Endodermal cell (in vitro differentiated cells): Measurements from ENCODE around the gene ACP2. TPM values are rescaled to one million over a fixed set of nuclear protein-coding genes. Genes with fewer than 3 reads are reported as not detected.

Experiments used
- DNase-seq: peaks from one replicate; pipeline ENCODE4 v3.0.0-alpha.2; 2017
- H3K27ac ChIP-seq: 2 replicates; pipeline ENCODE4 v1.5.1; 2013; ENCODE audit warnings: mild to moderate bottlenecking, low read depth, low read length, moderate library complexity
- H3K27me3 ChIP-seq: 2 replicates; pipeline ENCODE4 v1.6.1; 2013; ENCODE audit warnings: mild to moderate bottlenecking, low read length, moderate library complexity; ENCODE audit not compliant: insufficient read depth, control insufficient read depth, poor library complexity, severe bottlenecking
- H3K36me3 ChIP-seq: 2 replicates; pipeline ENCODE4 v1.7.0; 2013; ENCODE audit warnings: mild to moderate bottlenecking, low read length, moderate library complexity; ENCODE audit not compliant: control insufficient read depth, insufficient read depth
- H3K4me1 ChIP-seq: one replicate; pipeline ENCODE4 v1.7.0; 2013; ENCODE audit warnings: low read length; ENCODE audit not compliant: control insufficient read depth, insufficient read depth
- H3K4me3 ChIP-seq: 2 replicates; pipeline ENCODE4 v1.5.1; 2013; ENCODE audit warnings: mild to moderate bottlenecking, low read length, moderate library complexity
- H3K9ac ChIP-seq: 2 replicates; pipeline ENCODE4 v1.6.1; 2013; ENCODE audit warnings: mild to moderate bottlenecking, low read length, moderate library complexity; ENCODE audit not compliant: poor library complexity, severe bottlenecking; ENCODE audit errors: extremely low read depth
- H3K9me3 ChIP-seq: 2 replicates; pipeline ENCODE4 v1.6.1; 2013; ENCODE audit warnings: mild to moderate bottlenecking, low read length, moderate library complexity; ENCODE audit not compliant: control insufficient read depth
- H3K27ac Mint-ChIP-seq: 2 replicates; pipeline ENCODE4 v1.8.0; 2020; ENCODE audit warnings: mixed read lengths
- H3K27me3 Mint-ChIP-seq: 2 replicates; pipeline ENCODE4 v1.8.0; 2021; ENCODE audit warnings: mild to moderate bottlenecking, mixed read lengths; ENCODE audit not compliant: insufficient read depth
- H3K36me3 Mint-ChIP-seq: 2 replicates; pipeline ENCODE4 v1.8.0; 2020; ENCODE audit warnings: low read depth, mixed read lengths
- H3K4me1 Mint-ChIP-seq: 2 replicates; pipeline ENCODE4 v1.8.0; 2020; ENCODE audit warnings: mixed read lengths
- H3K4me3 Mint-ChIP-seq: 2 replicates; pipeline ENCODE4 v1.8.0; 2020; ENCODE audit warnings: mild to moderate bottlenecking, moderate library complexity, mixed read lengths
- H3K9me3 Mint-ChIP-seq: 2 replicates; pipeline ENCODE4 v1.8.0; 2020; ENCODE audit warnings: mild to moderate bottlenecking, mixed read lengths
- CTCF ChIP-seq: fragments of 200-600 bp; sonication (generic); conservative IDR thresholded peaks from 2 replicates; pipeline ENCODE4 v1.5.0; 2021; ENCODE audit warnings: antibody characterized with exemption, mild to moderate bottlenecking
- WGBS, 2 experiments: methylation state at CpG; one replicate each; pipeline versions ENCODE4 v1.1.5 to v1.1.7; 2013; ENCODE audit warnings: missing lambda C conversion rate in 2 of 2, mixed read lengths in 1 of 2; ENCODE audit not compliant: insufficient coverage in 1 of 2, insufficient read length in 1 of 2; 5-methylcytosine and 5-hydroxymethylcytosine counted together
- total RNA-seq, 2 donors: library from RNA; stranded (reverse); fragmentation: NEBNext Ultra II Directional in 1 of 2; extraction: Animal tissue kit (Norgen Biotek cat#: 25700) in 1 of 2; gene quantifications; 2 replicates in 1 of 2; 3 replicates in 1 of 2; pipeline ENCODE4 v1.2.1, GENCODE V29; 2021

Gene ACP2
- total RNA-seq, 2 donors from 2014 or later: 42.9 to 45.9 TPM

GRCh38 chr11:47229161-47229560 lies 19.5 kb downstream of the ACP2 start:
- no peaks in the 10 kb centered on the region for H3K27me3 Mint-ChIP-seq
- H3K27ac Mint-ChIP-seq: peak overlapping the region; percentile 2
- no peak for TF ChIP-seq CTCF
- 95 to 98% methylated on average over 8 of the region's 8 CpGs for WGBS, 2 experiments
- peaks cover 18% of the 10 kb centered on the region for H3K36me3 Mint-ChIP-seq
- H3K4me1 Mint-ChIP-seq: no peaks in the 10 kb centered on the region
- H3K4me1 ChIP-seq: no peaks in the 10 kb centered on the region
- peaks cover 12% of the 10 kb centered on the region for H3K36me3 ChIP-seq
- no peaks in the 10 kb centered on the region for H3K9me3 ChIP-seq
- no peak overlapping the region for H3K4me3 Mint-ChIP-seq
- H3K9ac ChIP-seq: no peak overlapping the region
- H3K27me3 ChIP-seq: no peaks in the 10 kb centered on the region
- no peak for DNase-seq
- no peak overlapping the region for H3K27ac ChIP-seq
- H3K9me3 Mint-ChIP-seq: no peaks in the 10 kb centered on the region
- no peak overlapping the region for H3K4me3 ChIP-seq

GRCh38 chr11:47225552-47226400 lies 22.8 kb downstream of the ACP2 start:
- H3K27me3 ChIP-seq: no peaks in the 10 kb centered on the region
- Mint-ChIP-seq H3K27ac (no peak overlapping the region), H3K27me3 (no peaks in the 10 kb centered on the region), H3K9me3 (no peaks in the 10 kb centered on the region), H3K4me1 (no peaks in the 10 kb centered on the region), H3K4me3 (no peak overlapping the region), H3K36me3 (peaks cover 24% of the 10 kb centered on the region)
- peaks cover 19% of the 10 kb centered on the region for H3K36me3 ChIP-seq
- no peak overlapping the region for H3K4me3 ChIP-seq
- DNase-seq: no peak
- no peak overlapping the region for H3K27ac ChIP-seq
- H3K4me1 ChIP-seq: no peaks in the 10 kb centered on the region
- no peak for TF ChIP-seq CTCF
- H3K9ac ChIP-seq: no peak overlapping the region
- WGBS, 2 experiments: 88 to 97% methylated on average over 4 to 6 of the region's 7 CpGs
- H3K9me3 ChIP-seq: no peaks in the 10 kb centered on the region

GRCh38 chr11:47222696-47223095 lies 25.9 kb downstream of the ACP2 start:
- Histone ChIP-seq H3K4me3 (no peak overlapping the region), H3K4me1 (no peaks in the 10 kb centered on the region), H3K9ac (no peak overlapping the region), H3K9me3 (no peaks in the 10 kb centered on the region), H3K27ac (no peak overlapping the region), H3K27me3 (no peaks in the 10 kb centered on the region), H3K36me3 (peaks cover 24% of the 10 kb centered on the region)
- H3K4me1 Mint-ChIP-seq: no peaks in the 10 kb centered on the region
- no peaks in the 10 kb centered on the region for H3K9me3 Mint-ChIP-seq
- H3K27me3 Mint-ChIP-seq: no peaks in the 10 kb centered on the region
- H3K27ac Mint-ChIP-seq: no peak overlapping the region
- H3K4me3 Mint-ChIP-seq: no peak overlapping the region
- no peak for DNase-seq
- peaks cover 24% of the 10 kb centered on the region for H3K36me3 Mint-ChIP-seq
- no peak for TF ChIP-seq CTCF
- WGBS, 2 experiments: 100% methylated on average over 2 of the region's 2 CpGs
